IMR-90 (cell line): ENCODE measurements around the gene PRADC1. TPM values are rescaled to one million over a fixed set of nuclear protein-coding genes. Genes with fewer than 3 reads are reported as not detected.
A peak's percentile ranks its signal among the peaks of the same experiment; 100 is the strongest.

Source experiments
- ATAC-seq: fragments of 200-7000 bp; cut with Tn5 transposase; 2 replicates; pipeline ENCODE4 v1.9.1; 2020; ENCODE audit warnings: low read depth, mild to moderate bottlenecking, moderate library complexity
- BruUV-seq: library from RNA; stranded (reverse); fragments of 400-500 nt; replicated peaks from 2 replicates; lab custom pipeline; 2021; lab: Mats Ljungman, UMichigan
- CTCF ChIA-PET: fragments of 300-600 bp; formaldehyde crosslinking; extraction: SDS; loops from one replicate; lab custom pipeline; 2021; ENCODE audit warnings: antibody characterized with exemption; lab: Yijun Ruan, JAX
- POLR2A ChIA-PET: fragments of 300-600 bp; sonication (Branson Sonifier 250); formaldehyde crosslinking; loops from one replicate; lab custom pipeline; 2022; ENCODE audit warnings: antibody characterized with exemption; ENCODE audit not compliant: unreplicated experiment; lab: Charles Lee
- DNase-seq: peaks from one replicate; pipeline ENCODE4 v3.0.0; 2013
- H2AFZ ChIP-seq: replicated peaks from 2 replicates; pipeline ENCODE3; 2013; ENCODE audit warnings: low read length, mild to moderate bottlenecking; ENCODE audit not compliant: poor library complexity
- H2AK5ac ChIP-seq: 2 replicates; pipeline ENCODE4 v1.6.1; 2013; ENCODE audit warnings: low read depth, low read length, inconsistent platforms
- H2AK9ac ChIP-seq: replicated peaks from 2 replicates; pipeline ENCODE3; 2013; ENCODE audit warnings: mild to moderate bottlenecking, low read depth, low read length, moderate library complexity; ENCODE audit not compliant: poor library complexity
- H2BK120ac ChIP-seq: 2 replicates; pipeline ENCODE4 v1.6.1; 2013; ENCODE audit warnings: low read depth, low read length, inconsistent platforms
- H2BK15ac ChIP-seq: 3 replicates; pipeline ENCODE4 v1.6.1; 2013; ENCODE audit warnings: low read depth, low read length, inconsistent platforms
- H2BK20ac ChIP-seq: 2 replicates; pipeline ENCODE4 v1.6.1; 2013; ENCODE audit warnings: low read depth, mild to moderate bottlenecking, inconsistent platforms, low read length, moderate library complexity
- H2BK5ac ChIP-seq: 2 replicates; pipeline ENCODE4 v1.6.1; 2013; ENCODE audit warnings: mild to moderate bottlenecking, low read depth, low read length, inconsistent platforms; ENCODE audit not compliant: poor library complexity, severe bottlenecking
- H3K14ac ChIP-seq: replicated peaks from 2 replicates; pipeline ENCODE4 v1.6.1; 2013; ENCODE audit warnings: low read depth, low read length, inconsistent platforms
- H3K18ac ChIP-seq: 2 replicates; pipeline ENCODE4 v1.6.1; 2013; ENCODE audit warnings: low read depth, low read length, control low read depth
- H3K23ac ChIP-seq: 2 replicates; pipeline ENCODE4 v1.6.1; 2013; ENCODE audit warnings: low read depth, low read length, inconsistent platforms
- H3K27ac ChIP-seq: 2 replicates; pipeline ENCODE4 v1.5.1; 2013; ENCODE audit warnings: mild to moderate bottlenecking, control low read depth, low read length; ENCODE audit not compliant: insufficient read depth
- H3K27me3 ChIP-seq: 2 replicates; pipeline ENCODE4 v1.6.1; 2013; ENCODE audit warnings: low read length; ENCODE audit not compliant: control insufficient read depth, insufficient read depth
- H3K36me3 ChIP-seq: 2 replicates; pipeline ENCODE4 v1.6.1; 2013; ENCODE audit warnings: low read length, mixed read lengths; ENCODE audit not compliant: control insufficient read depth, insufficient read depth
- H3K4ac ChIP-seq: 2 replicates; pipeline ENCODE4 v1.6.1; 2013; ENCODE audit warnings: low read depth, low read length, inconsistent platforms
- H3K4me1 ChIP-seq: 2 replicates; pipeline ENCODE4 v1.6.1; 2013; ENCODE audit warnings: low read length, mixed read lengths; ENCODE audit not compliant: control insufficient read depth, insufficient read depth
- H3K4me2 ChIP-seq: 2 replicates; pipeline ENCODE4 v1.6.1; 2013; ENCODE audit warnings: low read depth, mild to moderate bottlenecking, control low read depth, low read length, moderate library complexity
- H3K4me3 ChIP-seq: 2 replicates; pipeline ENCODE4 v1.5.1; 2013; ENCODE audit warnings: low read depth, mild to moderate bottlenecking, control low read depth, low read length, moderate library complexity; ENCODE audit not compliant: insufficient read depth
- H3K56ac ChIP-seq: 2 replicates; pipeline ENCODE4 v1.6.1; 2013; ENCODE audit warnings: low read length, inconsistent platforms; ENCODE audit not compliant: insufficient read depth; ENCODE audit errors: extremely low read depth
- H3K79me1 ChIP-seq, 2 experiments: 2 replicates each; pipeline ENCODE4 v1.6.1; 2013; ENCODE audit warnings: low read length in 2 of 2, inconsistent platforms in 1 of 2, low read depth in 1 of 2
- H3K9ac ChIP-seq: 2 replicates; pipeline ENCODE4 v1.6.1; 2013; ENCODE audit warnings: low read depth, low read length, control low read depth
- H3K9me1 ChIP-seq: 2 replicates; pipeline ENCODE4 v1.6.1; 2013; ENCODE audit warnings: low read length, inconsistent platforms; ENCODE audit not compliant: insufficient read depth
- H3K9me3 ChIP-seq: 2 replicates; pipeline ENCODE4 v1.6.1; 2013; ENCODE audit warnings: low read length; ENCODE audit not compliant: control insufficient read depth, insufficient read depth
- H4K20me1 ChIP-seq: 2 replicates; pipeline ENCODE4 v1.6.1; 2013; ENCODE audit warnings: low read length, inconsistent platforms; ENCODE audit not compliant: insufficient read depth
- H4K5ac ChIP-seq: 2 replicates; pipeline ENCODE4 v1.6.1; 2013; ENCODE audit warnings: mild to moderate bottlenecking, low read depth, low read length, control low read depth
- H4K8ac ChIP-seq, 2 experiments: 2 replicates each; pipeline ENCODE4 v1.6.1; 2013; ENCODE audit warnings: low read depth in 2 of 2, low read length in 2 of 2, control low read depth in 1 of 2, inconsistent platforms in 1 of 2
- H4K91ac ChIP-seq: 2 replicates; pipeline ENCODE4 v1.6.1; 2013; ENCODE audit warnings: low read depth, low read length, inconsistent platforms; ENCODE audit not compliant: insufficient read depth
- BHLHE40 ChIP-seq: fragments of 150-350 bp; IDR thresholded peaks from 2 replicates; pipeline ENCODE4 v1.6.1; 2016; ENCODE audit warnings: mild to moderate bottlenecking, low read depth, low read length
- CEBPB ChIP-seq: IDR thresholded peaks from 2 replicates; pipeline ENCODE4 v1.6.1; 2012; ENCODE audit warnings: low read depth, low read length, improper control_type of control experiment
- CHD1 ChIP-seq: IDR thresholded peaks from 2 replicates; pipeline ENCODE4 v1.6.1; 2012; ENCODE audit warnings: low read depth, low read length, improper control_type of control experiment
- CTCF ChIP-seq: conservative IDR thresholded peaks from 2 replicates; pipeline ENCODE4 v1.5.1; 2012; ENCODE audit warnings: mild to moderate bottlenecking, low read depth, low read length, improper control_type of control experiment
- ELK1 ChIP-seq: fragments of 150-350 bp; IDR thresholded peaks from 2 replicates; pipeline ENCODE4 v1.6.1; 2016; ENCODE audit warnings: low read depth, mild to moderate bottlenecking, low read length, moderate library complexity, borderline replicate concordance
- FOS ChIP-seq: fragments of 150-350 bp; IDR thresholded peaks from 2 replicates; pipeline ENCODE4 v1.6.1; 2016; ENCODE audit warnings: low read depth, low read length
- MAFK ChIP-seq: IDR thresholded peaks from 2 replicates; pipeline ENCODE4 v1.6.1; 2012; ENCODE audit warnings: low read depth, low read length, improper control_type of control experiment
- MAZ ChIP-seq: IDR thresholded peaks from 2 replicates; pipeline ENCODE4 v1.6.1; 2012; ENCODE audit warnings: low read depth, mild to moderate bottlenecking, low read length, improper control_type of control experiment, moderate library complexity, borderline replicate concordance
- MXI1 ChIP-seq: IDR thresholded peaks from 2 replicates; pipeline ENCODE4 v1.6.1; 2012; ENCODE audit warnings: low read depth, mild to moderate bottlenecking, low read length, moderate library complexity, borderline replicate concordance
- NFE2L2 ChIP-seq: fragments of 150-350 bp; IDR thresholded peaks from 2 replicates; pipeline ENCODE4 v1.6.1; 2016; ENCODE audit warnings: low read depth, mild to moderate bottlenecking, low read length
- POLR2A ChIP-seq: IDR thresholded peaks from 2 replicates; pipeline ENCODE4 v1.6.1; 2012; ENCODE audit warnings: mild to moderate bottlenecking, low read depth, low read length
- RAD21 ChIP-seq: IDR thresholded peaks from 2 replicates; pipeline ENCODE4 v1.6.1; 2012; ENCODE audit warnings: low read length, improper control_type of control experiment
- RCOR1 ChIP-seq: IDR thresholded peaks from 2 replicates; pipeline ENCODE4 v1.6.1; 2012; ENCODE audit warnings: mild to moderate bottlenecking, low read length, improper control_type of control experiment; ENCODE audit not compliant: insufficient replicate concordance
- RFX5 ChIP-seq: IDR thresholded peaks from 2 replicates; pipeline ENCODE4 v1.8.0; 2012; ENCODE audit warnings: low read depth, mild to moderate bottlenecking, low read length, moderate library complexity
- SMC3 ChIP-seq: fragments of 150-350 bp; IDR thresholded peaks from 2 replicates; pipeline ENCODE4 v1.6.1; 2016; ENCODE audit warnings: low read depth, mild to moderate bottlenecking, antibody characterized with exemption, low read length, moderate library complexity
- USF2 ChIP-seq: fragments of 150-350 bp; IDR thresholded peaks from 2 replicates; pipeline ENCODE4 v1.6.1; 2017; ENCODE audit warnings: mild to moderate bottlenecking, antibody characterized with exemption, low read length, low read depth
- WGBS, 2 experiments: methylation state at CpG; one replicate each; pipeline versions ENCODE4 v1.1.5 to v1.1.7; 2013; ENCODE audit warnings: missing lambda C conversion rate in 2 of 2; ENCODE audit not compliant: insufficient read length in 1 of 2; ENCODE audit errors: extremely low coverage in 2 of 2; 5-methylcytosine and 5-hydroxymethylcytosine counted together
- dilution Hi-C: fragments of 300-500 bp; cut with HindIII; formaldehyde crosslinking; loops from one replicate; pipeline ENCODE4 v1.14.3; 2018; ENCODE audit warnings: low sequenced_read_pairs; ENCODE audit not compliant: unreplicated experiment
- in situ Hi-C: fragments of 300-500 bp; cut with MboI; formaldehyde crosslinking; loops from 3 replicates; pipeline ENCODE4 v1.14.3; 2019; ENCODE audit warnings: low sequenced_read_pairs, inconsistent platforms, mixed read lengths
- intact Hi-C: fragments of 100-400 bp; cut with micrococcal nuclease; formaldehyde crosslinking; loops from 2 replicates; pipeline ENCODE4 v1.10.0; 2022
- polyA plus RNA-seq, 3 experiments: library from polyadenylated mRNA; depleted of rRNA; stranded (reverse); fragments of >200 nt; gene quantifications; 2 replicates each; pipeline ENCODE4 v1.2.3, GENCODE V29; 2012; ENCODE audit warnings: low replicate concordance in 1 of 3
- total RNA-seq: library from RNA; depleted of rRNA; stranded (reverse); fragments of >200 nt; gene quantifications from 2 replicates; pipeline ENCODE4 v1.2.3, GENCODE V29; 2012

The PRADC1 gene
- total and polyA plus RNA-seq, 2 of the 4 experiments (the other 2 are of a cell fraction), result 13.1 to 18.4 TPM

GRCh38 chr2:73267008-73267407, 34.0 kb upstream of the PRADC1 start:
- POLR2A ChIA-PET, result no interaction called here
- no peak overlapping the region for H2AK9ac ChIP-seq
- H2BK20ac ChIP-seq, result no peak overlapping the region
- in situ Hi-C loops, result no loop called here
- H3K27ac ChIP-seq, result no peak overlapping the region
- no peak overlapping the region for H3K4me2 ChIP-seq
- no peak overlapping the region for H3K14ac ChIP-seq
- H3K4me3 ChIP-seq, result no peak overlapping the region
- no peak overlapping the region for H3K56ac ChIP-seq
- CTCF ChIA-PET, result no interaction called here
- H4K20me1 ChIP-seq, result peaks cover 10% of the 10 kb centered on the region; the same call in 1 of the 2 replicates
- no peak overlapping the region for H3K18ac ChIP-seq
- ATAC-seq (no peak), DNase-seq (no peak)
- H3K36me3 ChIP-seq, result peaks cover 3% of the 10 kb centered on the region
- no peak overlapping the region for H4K5ac ChIP-seq
- H2BK120ac ChIP-seq, result no peak overlapping the region
- peaks cover 25% of the 10 kb centered on the region for H3K27me3 ChIP-seq
- H3K23ac ChIP-seq, result peak overlapping the region; percentile 24; the same call in 1 of the 2 replicates
- dilution Hi-C loops, result no loop called here
- H4K8ac ChIP-seq, result no peak overlapping the region
- H3K9me3 ChIP-seq, result no peaks in the 10 kb centered on the region
- no peak overlapping the region for H3K9ac ChIP-seq
- intact Hi-C loops, result no loop called here
- H3K9me1 ChIP-seq, result peaks cover 6% of the 10 kb centered on the region; the same call in 1 of the 2 replicates
- H3K79me1 ChIP-seq, result no peaks in the 10 kb centered on the region
- H4K91ac ChIP-seq, result no peak overlapping the region
- BruUV-seq, result no TSS peak
- H2AK5ac ChIP-seq, result no peak overlapping the region
- H3K4ac ChIP-seq, result no peak overlapping the region
- no peak overlapping the region for H2BK15ac ChIP-seq
- no peaks in the 10 kb centered on the region for H3K4me1 ChIP-seq
- no peak for TF ChIP-seq USF2
- no peak for TF ChIP-seq MXI1
- TF ChIP-seq MAZ, result no peak
- TF ChIP-seq RFX5, result no peak
- TF ChIP-seq MAFK, result no peak
- TF ChIP-seq CHD1, result no peak
- no peak for TF ChIP-seq FOS
- TF ChIP-seq SMC3, result no peak
- TF ChIP-seq POLR2A, result no peak
- TF ChIP-seq RCOR1, result no peak
- TF ChIP-seq ELK1, result no peak
- TF ChIP-seq CTCF, result no peak
- TF ChIP-seq NFE2L2, result no peak
- TF ChIP-seq CEBPB, result no peak
- TF ChIP-seq RAD21, result no peak
- no peak for TF ChIP-seq BHLHE40
- no peak overlapping the region for H2AFZ ChIP-seq
- no peak overlapping the region for H2BK5ac ChIP-seq
- 89% methylated on average over 3 of the region's 4 CpGs; no CpG with 5 or more reads in 1 of the 2 experiments for WGBS, 2 experiments
